ENCODE results near the gene EFNB2. TPM values are rescaled to one million over a fixed set of nuclear protein-coding genes. Genes with fewer than 3 reads are reported as not detected.

The EFNB2 gene
- total RNA-seq, 1 donor from 2014 or later, result 37.1 TPM

DNA sequence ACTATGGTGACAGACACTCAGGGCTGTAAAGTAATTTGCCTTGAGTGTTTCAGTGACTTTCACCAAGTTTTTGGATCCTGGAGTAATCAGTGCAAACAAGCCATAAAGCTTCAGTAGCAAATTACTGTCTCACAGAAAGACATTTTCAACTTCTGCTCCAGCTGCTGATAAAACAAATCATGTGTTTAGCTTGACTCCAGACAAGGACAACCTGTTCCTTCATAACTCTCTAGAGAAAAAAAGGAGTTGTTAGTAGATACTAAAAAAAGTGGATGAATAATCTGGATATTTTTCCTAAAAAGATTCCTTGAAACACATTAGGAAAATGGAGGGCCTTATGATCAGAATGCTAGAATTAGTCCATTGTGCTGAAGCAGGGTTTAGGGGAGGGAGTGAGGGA lies 23.1 kb upstream of the EFNB2 start:
- peaks cover 44% of the 10 kb centered on the region for H3K4me1 Mint-ChIP-seq (ENCODE audit: low read depth)
- H3K27ac Mint-ChIP-seq (ENCODE audit: unreplicated experiment), result no peak overlapping the region
- no peak for DNase-seq (ENCODE audit: low spot score)
- H3K4me3 Mint-ChIP-seq (ENCODE audit: unreplicated experiment), result no peak overlapping the region
- H3K27me3 Mint-ChIP-seq (ENCODE audit: low read depth), result no peaks in the 10 kb centered on the region
- peaks cover 25% of the 10 kb centered on the region for H3K36me3 Mint-ChIP-seq (ENCODE audit: low read depth)
- TF ChIP-seq, protein P1, sequence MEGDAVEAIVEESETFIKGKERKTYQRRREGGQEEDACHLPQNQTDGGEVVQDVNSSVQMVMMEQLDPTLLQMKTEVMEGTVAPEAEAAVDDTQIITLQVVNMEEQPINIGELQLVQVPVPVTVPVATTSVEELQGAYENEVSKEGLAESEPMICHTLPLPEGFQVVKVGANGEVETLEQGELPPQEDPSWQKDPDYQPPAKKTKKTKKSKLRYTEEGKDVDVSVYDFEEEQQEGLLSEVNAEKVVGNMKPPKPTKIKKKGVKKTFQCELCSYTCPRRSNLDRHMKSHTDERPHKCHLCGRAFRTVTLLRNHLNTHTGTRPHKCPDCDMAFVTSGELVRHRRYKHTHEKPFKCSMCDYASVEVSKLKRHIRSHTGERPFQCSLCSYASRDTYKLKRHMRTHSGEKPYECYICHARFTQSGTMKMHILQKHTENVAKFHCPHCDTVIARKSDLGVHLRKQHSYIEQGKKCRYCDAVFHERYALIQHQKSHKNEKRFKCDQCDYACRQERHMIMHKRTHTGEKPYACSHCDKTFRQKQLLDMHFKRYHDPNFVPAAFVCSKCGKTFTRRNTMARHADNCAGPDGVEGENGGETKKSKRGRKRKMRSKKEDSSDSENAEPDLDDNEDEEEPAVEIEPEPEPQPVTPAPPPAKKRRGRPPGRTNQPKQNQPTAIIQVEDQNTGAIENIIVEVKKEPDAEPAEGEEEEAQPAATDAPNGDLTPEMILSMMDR (IDR thresholded peaks at IDR 0.05), result no peak
- H3K9me3 Mint-ChIP-seq (ENCODE audit: low read depth), result no peaks in the 10 kb centered on the region

DNA sequence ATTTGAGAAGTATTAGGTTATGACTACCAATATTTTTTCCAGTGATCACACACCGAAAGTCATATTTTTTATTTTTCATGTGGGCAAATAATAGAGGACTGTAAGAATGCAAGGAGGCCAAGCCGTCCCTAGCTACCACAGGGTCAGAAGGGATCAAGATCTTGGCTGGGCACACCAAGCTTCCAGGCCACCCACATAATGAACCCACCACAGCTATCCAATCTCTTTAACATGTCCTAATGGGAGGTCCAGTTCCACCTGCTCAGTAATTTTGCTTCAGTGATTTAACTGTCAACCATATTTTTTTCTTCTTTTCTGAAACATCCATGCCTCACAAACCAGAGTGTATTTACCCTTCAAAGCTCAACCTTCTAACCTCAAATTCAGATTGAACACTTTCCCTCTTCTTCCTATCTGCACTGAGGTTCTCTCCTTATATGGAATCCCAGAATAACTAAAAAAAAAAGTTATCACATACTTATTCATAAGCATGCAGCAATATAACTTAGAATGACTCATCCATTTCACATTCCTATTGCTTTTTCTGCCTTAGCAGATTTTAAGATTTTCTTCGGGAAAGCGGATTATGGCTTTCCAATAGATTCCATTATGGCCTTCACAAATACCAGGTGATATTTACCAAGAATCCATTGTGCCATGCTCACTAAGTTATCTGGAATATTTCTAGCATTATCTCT lies 20.3 kb upstream of the EFNB2 start:
- Mint-ChIP-seq H3K4me1 (ENCODE audit: low read depth) (peaks cover 32% of the 10 kb centered on the region), H3K36me3 (ENCODE audit: low read depth) (peaks cover 32% of the 10 kb centered on the region), H3K4me3 (ENCODE audit: unreplicated experiment) (no peak overlapping the region), H3K9me3 (ENCODE audit: low read depth) (no peaks in the 10 kb centered on the region), H3K27ac (ENCODE audit: unreplicated experiment) (peak overlapping the region; percentile 5), H3K27me3 (ENCODE audit: low read depth) (no peaks in the 10 kb centered on the region)
- no peak for DNase-seq (ENCODE audit: low spot score)
- TF ChIP-seq, protein P1 (IDR thresholded peaks at IDR 0.05), result no peak

DNA sequence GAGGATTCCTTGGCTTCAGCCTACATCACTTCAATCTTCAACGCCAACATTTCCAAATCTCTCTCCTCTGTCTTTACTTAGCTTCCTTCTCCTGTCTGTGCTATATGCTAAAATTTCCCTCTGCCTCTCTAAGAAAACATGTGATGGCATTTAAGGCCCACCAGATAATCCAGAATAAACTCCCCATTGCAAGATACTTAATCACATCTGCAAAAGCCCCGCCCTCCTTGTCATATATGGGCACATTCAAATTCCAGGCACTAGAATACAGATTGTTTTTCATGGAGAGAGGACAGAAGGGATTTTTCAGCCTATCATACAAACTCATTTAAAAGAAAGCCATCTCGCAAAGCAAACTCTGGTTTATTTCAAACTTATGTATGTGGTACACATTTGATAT lies 16.3 kb upstream of the EFNB2 start:
- Mint-ChIP-seq H3K4me1 (ENCODE audit: low read depth) (peaks cover 32% of the 10 kb centered on the region), H3K27ac (ENCODE audit: unreplicated experiment) (peak overlapping the region; percentile 52), H3K4me3 (ENCODE audit: unreplicated experiment) (no peak overlapping the region), H3K36me3 (ENCODE audit: low read depth) (peaks cover 22% of the 10 kb centered on the region), H3K27me3 (ENCODE audit: low read depth) (no peaks in the 10 kb centered on the region), H3K9me3 (ENCODE audit: low read depth) (no peaks in the 10 kb centered on the region)
- no peak for DNase-seq (ENCODE audit: low spot score)
- TF ChIP-seq, protein P1 (IDR thresholded peaks at IDR 0.05), result no peak

DNA sequence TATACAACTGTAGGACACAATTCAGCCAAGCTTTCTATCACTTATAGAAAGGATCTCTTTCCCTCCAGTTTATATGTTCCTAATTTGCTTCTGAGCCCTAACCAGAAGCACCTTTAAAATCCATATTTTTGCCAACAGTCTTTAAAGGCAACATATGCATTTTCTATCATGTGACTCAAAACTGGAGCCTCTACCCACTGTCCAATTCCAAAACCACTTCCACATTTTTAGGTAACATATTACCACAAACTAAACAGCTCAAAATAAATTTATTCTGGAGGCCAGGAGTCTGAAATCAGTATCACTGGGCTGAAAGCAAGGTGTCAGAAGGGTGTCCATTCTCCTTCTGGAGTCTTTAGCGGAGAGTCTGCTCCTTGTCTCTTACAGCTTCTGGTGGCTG lies 15.9 kb upstream of the EFNB2 start:
- Mint-ChIP-seq H3K36me3 (ENCODE audit: low read depth) (peaks cover 20% of the 10 kb centered on the region), H3K27ac (ENCODE audit: unreplicated experiment) (peak overlapping the region; percentile 52), H3K4me1 (ENCODE audit: low read depth) (peaks cover 28% of the 10 kb centered on the region)

DNA sequence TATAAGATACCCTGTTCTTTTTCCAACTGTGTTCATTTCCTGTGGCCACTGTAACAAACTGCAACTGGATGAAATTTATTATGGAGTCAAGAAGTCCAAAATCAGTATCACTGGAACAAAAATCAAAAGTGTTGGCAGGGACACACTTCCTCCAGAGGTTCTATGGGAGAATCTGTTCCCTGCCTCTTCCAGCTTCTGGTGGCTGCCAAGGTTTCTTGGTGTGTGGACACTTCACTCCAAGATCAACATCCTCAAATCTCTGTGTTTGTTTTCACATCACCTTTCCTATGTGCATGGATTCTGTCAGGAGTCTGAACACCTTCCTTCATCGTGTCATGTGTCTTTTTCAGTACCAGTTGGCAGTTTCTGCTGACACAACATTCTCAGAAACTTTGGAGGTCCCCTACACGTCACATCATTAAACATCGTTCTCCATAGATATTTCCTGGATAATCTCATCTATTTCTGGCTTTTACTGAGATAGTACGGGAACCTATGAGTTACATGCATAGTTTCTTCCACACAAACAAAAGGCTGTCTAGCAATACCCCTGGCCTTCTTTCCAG lies 15.2 kb upstream of the EFNB2 start:
- Mint-ChIP-seq H3K9me3 (ENCODE audit: low read depth) (no peaks in the 10 kb centered on the region), H3K4me3 (ENCODE audit: unreplicated experiment) (no peak overlapping the region), H3K4me1 (ENCODE audit: low read depth) (peaks cover 22% of the 10 kb centered on the region), H3K27ac (ENCODE audit: unreplicated experiment) (peak overlapping the region; percentile 4), H3K27me3 (ENCODE audit: low read depth) (no peaks in the 10 kb centered on the region), H3K36me3 (ENCODE audit: low read depth) (peaks cover 17% of the 10 kb centered on the region)
- TF ChIP-seq, protein P1 (IDR thresholded peaks at IDR 0.05), result no peak
- no peak for DNase-seq (ENCODE audit: low spot score)

More for the DNA sequence above, 15.9 kb upstream of the EFNB2 start:
- no peaks in the 10 kb centered on the region for H3K9me3 Mint-ChIP-seq (ENCODE audit: low read depth)
- TF ChIP-seq, protein P1 (IDR thresholded peaks at IDR 0.05), result no peak
- DNase-seq (ENCODE audit: low spot score), result no peak
- no peak overlapping the region for H3K4me3 Mint-ChIP-seq (ENCODE audit: unreplicated experiment)
- H3K27me3 Mint-ChIP-seq (ENCODE audit: low read depth), result no peaks in the 10 kb centered on the region

Measured in chondrocyte (in vitro differentiated cells).